AG20443 (cell line): ENCODE data around the gene TMEM40.
"Not testable (repeated sequence)": the region's sequence is repeated elsewhere in the genome, so short reads cannot be mapped to it uniquely, and the experiment has no call there.

Source experiments
- DNase-seq: peaks from one replicate; pipeline ENCODE4 v3.0.0; 2012; ENCODE audit warnings: low spot score, mixed read lengths

Gene TMEM40

DNA sequence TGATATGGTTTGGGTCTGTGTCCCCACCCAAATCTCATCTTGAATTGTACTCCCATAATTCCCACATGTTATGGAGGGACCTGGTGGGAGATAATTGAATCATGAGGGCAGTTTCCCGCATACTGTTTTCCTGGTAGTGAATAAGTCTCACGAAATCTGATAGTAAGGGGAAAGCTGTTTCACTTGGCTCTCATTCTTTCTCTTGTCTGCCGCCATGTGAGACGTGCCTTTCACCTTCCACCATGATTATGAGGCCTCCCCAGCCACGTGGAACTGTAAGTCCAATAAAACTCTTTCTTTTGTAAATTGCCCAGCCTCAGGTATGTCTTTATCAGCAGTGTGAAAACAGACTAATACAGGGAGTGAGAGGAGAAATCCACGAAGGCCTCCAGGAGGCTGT is 16.9 kb upstream of the TMEM40 start:
- DNase-seq = not testable (repeated sequence)

DNA sequence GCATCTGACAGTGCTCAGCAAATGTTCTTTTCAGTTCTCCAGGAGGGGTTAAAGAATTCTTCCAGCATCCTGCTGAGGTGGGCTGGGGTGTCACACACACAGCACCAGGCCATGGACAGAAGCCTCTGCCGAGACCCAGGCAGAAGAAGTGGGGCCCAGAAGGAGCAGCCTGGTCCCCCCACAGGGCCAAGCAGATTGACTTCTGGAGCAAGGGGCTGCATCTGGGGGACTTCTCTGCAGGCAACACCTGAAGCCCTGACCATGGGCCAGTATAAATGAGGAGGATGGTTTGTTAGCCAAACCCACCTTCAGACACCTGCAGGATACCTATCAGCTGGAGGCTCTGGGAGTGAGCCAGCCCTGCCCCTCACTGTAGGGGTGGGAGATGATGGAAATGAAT is 16.2 kb upstream of the TMEM40 start:
- DNase-seq = no peak

DNA sequence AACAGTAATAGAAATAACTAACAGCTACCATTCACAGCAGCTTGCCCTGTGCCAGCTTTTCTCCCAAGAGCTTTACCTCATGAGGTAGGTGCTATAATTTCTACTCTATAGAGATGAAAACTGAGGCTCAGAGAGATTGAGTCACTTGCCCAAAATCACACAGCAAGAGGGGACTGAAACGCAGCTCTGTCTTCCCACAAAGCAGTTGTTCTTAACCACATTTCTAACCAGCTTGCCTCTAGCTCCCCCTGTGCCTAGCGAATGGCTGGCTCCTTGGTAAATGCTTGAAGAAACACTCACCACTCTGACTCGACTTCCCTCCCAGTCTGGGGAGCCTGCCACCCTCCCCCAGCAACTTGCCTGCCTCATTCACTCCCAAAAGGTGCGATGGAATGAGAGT is 15.6 kb upstream of the TMEM40 start:
- no peak for DNase-seq

DNA sequence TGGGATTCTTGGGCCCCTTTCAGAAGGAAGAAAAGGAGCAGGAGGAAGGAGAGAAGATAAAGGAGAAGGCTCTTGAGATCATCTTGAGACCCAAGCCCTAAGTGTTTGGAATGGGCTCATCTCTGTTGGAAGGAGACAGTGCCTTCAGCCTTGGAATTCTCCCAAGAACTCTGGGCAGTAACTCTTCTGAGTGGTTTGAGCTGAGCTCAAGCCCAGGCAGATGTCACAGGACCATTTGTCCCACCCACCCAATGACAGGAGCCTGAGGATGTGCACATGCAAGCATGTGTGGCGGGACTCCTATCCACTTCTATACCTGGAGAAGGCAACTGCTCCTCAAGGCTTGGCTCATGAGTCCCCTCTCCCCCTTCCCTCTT is 14.6 kb upstream of the TMEM40 start:
- DNase-seq = peak; percentile 34

DNA sequence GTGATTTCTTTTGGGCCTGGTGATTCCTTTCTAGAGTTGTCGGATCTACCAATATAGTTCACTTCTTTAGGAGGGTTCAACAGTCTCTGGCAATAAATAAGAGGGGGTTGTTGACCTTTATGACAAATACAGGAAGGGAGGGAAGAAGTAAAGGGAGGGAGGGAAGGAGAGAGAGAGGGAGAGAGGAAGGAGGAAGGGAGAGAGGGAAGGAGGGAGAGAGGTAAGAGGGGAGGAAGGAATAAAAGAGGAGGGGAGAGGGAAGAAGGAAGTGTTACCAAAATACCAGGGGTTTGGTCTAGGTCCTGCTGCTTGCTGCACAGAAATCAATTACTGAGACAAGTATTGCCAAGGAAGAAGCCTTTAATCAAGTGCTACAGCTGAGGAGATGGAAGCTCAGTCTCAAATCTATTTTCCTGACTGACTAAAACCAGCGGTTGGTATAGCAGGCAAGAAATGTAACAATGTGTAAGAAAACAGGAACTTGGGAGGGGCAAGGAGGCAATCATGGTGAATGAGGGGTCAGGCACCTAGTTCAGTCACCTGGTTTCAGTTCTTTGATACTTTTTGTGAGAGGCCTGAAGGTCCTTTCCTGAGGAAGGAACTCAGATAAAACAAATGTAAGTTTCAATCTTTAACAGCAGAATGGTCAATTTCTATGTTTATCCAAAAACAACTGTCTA is 14.1 kb upstream of the TMEM40 start:
- DNase-seq = no peak

DNA sequence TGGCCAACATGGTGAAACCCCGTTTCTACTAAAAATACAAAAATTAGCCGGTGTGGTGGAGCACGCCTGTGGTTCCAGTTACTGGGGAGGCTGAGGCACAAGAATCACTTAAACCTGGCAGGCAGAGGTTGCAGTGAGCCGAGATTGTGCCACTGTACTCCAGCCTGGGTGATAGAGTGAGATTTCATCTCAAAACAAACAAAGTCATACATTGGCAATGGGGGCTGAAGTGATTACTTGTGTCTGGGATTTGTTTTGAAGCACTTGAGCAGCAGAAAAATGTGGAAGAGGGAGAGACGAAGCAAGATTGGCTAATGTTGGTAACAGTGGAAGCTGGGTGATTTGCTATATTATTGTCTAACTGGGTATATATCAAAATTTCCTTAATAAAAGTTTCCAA is 13.4 kb upstream of the TMEM40 start:
- no peak for DNase-seq

DNA sequence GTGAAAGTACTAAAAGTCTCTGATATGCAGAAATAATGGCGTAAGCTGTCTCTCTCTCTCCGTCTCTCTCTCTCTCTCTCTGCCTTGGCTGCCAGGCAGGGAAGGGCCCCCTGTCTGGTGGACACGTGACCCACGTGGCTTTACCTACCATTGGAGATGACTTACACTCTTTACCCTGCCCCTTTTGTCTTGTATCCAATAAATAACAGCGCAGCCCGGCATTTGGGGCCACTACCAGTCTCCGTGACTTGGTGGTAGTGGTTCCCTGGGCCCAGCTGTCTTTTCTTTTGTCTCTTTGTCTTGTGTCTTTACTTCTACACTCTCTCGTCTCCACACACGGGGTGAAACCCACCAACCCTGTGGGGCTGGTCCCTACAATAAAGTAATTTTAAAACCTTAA is 12.2 kb upstream of the TMEM40 start:
- DNase-seq = no peak

DNA sequence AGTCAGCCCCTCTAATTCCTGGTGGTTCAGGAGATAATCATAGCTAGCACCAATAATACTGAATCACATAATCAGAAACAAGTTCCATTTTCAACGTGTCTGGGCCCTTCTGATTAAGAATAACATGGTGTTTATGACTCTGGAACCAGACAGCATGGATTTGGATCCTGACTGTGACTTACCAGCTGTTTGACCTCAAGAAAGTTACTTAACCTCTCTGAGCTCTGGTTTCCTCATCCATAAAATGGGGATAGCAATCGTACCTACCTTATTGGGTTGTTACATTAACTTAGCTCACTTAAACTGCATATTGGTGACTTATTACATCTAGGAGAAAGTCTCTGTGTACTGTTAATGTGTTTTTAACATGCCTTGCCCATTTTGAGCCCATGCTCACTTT is 10.7 kb upstream of the TMEM40 start:
- no peak for DNase-seq

DNA sequence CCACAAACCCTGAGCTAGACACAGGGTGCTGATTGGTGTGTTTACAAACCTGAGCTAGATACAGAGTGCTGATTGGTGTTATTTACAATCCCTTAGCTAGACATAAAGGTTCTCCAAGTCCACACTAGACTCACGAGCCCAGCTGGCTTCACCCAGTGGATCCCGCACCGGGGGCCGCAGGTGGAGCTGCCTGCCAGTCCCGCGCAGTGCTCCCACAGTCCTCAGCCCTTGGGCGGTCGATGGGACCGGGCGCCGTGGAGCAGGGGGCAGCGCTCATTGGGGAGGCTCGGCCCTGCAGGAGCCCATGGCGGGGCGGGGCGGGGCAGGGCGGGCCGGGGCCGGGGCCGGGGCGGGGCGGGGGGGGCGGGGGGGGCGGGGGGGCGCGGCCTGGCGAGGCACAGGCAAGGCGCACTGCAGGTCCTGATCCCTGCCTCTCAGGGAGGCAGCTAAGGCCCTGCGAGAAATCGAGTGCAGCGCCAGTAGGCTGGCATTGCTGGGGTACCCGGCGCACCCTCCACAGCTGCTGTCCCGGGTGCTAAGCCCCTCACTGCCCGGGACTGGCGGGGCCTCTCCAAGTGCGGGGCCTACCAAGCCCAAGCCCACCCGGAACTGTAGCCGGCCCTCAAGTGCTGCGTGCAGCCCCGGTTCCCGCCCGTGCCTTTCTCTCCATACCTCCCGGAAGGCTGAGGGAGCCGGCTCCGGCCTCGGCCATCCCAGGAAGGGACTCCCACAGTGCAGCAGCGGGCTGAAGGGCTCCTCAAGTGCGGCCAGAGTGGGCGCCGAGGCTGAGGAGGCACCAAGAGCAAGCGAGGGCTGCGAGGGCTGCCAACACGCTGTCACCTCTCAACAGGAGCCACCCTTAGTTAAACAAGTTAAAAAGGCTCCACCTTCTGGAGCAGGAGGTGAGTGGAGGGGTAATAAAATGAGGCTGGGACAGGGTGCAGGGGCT is 9.8 kb upstream of the TMEM40 start:
- no peak for DNase-seq

DNA sequence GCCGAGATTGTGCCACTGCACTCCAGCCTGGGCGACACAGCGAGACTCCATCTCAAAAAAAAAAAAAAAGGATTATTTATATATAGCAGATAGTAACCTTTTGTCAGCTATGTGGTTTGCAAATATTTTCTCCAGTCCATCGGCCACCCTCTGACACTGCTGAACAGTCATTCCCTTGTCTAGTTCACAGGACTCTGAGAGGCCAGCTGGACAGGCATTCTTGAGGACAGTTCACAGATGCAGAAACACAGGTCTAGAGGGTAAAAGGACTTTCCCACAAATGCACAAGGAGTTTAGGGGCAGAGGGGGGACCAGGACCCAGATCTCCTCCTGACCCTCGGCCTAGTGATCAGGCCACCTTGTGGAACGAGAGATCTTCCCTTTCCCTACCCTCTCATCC is 7.5 kb upstream of the TMEM40 start:
- DNase-seq = no peak

DNA sequence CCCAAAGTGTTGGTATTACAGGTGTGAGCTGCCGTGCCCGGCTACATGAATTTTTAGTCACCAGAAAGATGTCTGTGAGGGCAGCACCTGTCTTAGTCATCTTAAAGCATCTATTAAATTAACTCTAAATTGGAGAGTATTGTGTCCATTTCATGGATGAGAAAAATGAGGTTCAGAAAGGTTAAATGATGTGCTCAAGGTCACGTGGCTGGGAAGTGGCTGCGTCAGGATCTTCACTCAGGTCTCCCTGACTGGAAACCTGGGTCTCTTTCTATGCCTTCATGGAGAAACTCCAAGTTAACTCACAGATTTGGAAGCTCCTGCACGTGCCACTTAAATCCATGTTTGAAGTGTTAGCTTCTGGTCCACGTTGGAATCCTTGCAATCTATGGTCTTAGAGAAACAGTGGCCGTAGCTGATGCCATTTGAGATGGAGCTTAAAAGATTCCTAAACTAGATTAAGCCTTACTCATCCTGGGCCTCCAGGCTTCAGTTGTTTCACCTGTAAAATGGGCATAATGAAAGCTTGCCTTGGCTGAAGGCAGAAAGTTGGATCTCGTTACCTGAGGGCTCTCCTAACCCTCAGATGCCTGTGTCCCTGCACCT is 5.2 kb upstream of the TMEM40 start:
- DNase-seq = no peak

DNA sequence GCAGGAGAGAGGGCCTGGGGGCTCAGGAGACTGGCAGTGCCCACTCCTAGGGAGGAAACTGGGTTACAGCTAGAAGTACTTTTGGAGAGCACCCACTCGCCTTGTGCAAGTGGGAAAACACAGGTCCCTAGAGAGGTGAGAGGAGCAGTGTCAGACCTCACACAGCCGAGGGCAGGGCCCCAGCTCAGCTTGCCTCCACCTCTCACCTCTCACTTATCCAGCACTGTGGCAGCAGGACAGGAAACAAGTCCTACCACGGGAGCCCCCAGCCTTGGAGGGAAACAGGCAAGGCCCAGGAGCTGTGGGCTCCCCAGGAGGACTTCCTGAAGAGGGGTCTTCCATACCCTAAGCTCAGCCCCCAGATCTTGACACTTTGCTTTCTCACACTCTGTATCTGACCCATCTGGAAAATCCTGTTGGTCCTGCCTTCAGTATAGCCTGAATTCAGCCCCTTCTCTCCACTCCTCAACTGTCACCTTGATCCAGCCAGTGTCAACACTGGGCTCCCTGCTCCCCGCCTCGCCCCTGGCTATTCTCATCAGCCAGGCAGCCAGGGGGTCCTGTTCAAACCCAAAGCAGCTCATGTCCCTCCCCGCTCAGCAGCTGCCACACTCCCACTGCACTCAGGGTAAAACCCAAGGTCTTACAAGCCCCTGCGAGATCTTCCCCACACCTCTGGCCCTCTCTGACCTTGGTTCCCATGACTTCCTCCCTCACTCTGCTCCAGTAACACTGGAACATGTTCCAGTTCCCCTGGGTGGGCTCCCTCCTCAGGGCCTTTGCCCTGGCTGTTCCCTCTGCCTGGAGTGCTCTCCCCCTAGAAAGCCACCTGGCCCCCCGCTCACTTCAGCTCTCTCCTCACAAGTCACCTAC is 870 bp upstream of the TMEM40 start:
- no peak for DNase-seq

DNA sequence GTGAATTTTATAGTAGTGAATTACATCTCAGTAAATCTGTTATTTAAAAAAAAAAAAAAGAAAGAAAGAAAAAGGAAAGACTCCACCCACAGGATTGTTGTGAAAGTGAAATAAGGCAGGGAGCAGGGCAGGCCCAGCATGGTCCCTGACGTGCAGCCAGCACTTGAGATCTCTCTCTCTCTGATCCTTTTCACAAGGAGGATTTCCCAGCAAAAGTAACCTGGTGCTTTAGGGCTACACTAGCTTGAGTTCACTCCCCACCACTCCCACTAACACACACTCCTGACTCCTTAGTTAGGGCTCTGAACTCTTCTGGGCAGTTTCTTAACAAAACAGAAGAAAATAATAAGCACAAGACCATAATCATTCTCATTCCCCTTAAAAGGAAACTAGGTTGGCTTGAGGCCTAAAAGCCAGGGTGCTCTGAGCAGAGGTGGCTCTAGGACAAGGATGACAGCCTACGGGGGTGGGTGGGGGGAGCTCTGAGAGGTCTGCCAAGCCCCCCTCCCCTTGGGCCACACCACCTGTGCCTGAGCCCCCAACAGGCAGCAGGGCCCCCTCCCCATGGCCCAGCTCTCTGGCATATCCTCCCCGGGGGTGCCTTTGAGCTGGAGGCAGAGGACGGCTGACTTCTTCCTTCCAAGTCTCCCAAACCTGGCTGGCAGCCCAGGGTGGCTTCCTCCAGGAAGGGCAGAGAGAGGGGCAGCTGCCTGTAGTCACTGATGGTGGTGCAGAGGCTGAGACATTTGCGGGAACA is 856 bp downstream of the TMEM40 start:
- peak; percentile 85 for DNase-seq

DNA sequence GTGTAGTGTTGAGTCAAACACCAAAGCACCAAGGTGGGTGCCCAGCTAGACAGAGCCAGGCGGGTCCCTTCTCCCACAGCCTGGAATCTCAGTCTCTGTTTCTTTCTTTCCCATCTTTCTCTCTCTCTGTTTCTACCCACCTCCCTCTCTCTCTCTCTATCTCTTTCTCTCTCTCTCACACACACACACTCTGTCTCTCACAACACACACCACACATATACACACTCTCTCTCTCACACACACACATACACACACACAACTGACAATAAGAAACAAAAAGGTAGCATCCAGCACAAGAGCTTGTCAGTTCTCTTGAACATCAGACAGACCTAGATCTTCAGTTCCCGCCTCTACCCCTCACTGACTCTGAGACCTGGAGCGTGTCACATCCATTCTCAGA is 2.4 kb downstream of the TMEM40 start:
- no peak for DNase-seq

DNA sequence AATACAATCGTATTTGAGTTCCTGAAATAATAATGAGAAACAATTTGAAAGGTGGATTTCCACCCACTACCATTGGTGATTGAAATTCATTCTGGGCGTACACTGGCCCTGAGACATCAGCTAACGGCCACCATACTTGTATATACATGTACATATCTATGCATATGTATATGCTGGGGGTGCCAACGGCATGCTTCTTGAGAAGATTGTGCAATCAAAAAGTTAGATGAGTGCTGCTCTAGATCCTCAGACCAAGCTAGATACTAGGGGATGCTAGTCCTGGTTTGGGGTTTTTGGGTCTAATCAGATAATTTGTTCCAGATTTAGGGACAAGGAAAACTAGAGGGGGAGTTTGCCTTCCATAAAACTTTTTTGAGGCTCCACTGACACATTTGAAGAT is 2.9 kb downstream of the TMEM40 start:
- DNase-seq = no peak

DNA sequence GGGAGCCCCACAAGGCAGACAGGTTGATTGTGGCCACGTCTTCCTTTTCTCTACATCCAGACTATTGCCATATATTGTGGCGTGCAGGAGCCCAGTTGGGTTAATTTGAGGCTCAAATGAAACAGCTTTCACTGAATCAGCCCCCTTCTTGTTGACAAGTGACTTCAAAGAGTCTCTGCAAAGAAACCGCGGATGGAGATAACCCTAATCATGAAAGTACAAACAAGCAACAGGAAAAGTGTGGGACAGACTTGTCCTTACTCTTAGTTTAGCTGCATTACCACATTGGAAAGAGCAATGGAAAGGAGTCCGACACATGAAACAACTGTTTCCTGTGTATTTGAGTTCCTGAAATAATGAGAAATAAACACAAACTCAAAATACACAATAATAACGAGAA is 3.3 kb downstream of the TMEM40 start:
- no peak for DNase-seq

DNA sequence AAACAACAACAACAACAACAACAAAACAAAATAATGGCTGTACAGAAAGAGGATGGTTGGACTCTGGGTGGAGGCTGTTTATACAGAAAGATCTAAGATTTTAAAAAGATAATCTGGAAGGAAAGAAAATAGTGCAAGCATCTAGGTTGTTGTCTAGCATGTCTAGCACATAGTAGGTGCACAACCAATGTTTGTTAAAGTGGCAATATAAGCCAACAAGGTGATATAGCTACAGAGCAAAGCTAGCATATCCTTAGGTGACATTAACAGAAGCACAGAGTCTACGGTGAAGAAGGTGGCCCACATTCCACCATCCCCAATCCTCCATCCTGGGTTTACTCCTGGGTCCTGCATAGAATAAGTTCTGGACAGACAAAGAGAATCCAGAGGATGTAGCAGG is 4.7 kb downstream of the TMEM40 start:
- DNase-seq = no peak

DNA sequence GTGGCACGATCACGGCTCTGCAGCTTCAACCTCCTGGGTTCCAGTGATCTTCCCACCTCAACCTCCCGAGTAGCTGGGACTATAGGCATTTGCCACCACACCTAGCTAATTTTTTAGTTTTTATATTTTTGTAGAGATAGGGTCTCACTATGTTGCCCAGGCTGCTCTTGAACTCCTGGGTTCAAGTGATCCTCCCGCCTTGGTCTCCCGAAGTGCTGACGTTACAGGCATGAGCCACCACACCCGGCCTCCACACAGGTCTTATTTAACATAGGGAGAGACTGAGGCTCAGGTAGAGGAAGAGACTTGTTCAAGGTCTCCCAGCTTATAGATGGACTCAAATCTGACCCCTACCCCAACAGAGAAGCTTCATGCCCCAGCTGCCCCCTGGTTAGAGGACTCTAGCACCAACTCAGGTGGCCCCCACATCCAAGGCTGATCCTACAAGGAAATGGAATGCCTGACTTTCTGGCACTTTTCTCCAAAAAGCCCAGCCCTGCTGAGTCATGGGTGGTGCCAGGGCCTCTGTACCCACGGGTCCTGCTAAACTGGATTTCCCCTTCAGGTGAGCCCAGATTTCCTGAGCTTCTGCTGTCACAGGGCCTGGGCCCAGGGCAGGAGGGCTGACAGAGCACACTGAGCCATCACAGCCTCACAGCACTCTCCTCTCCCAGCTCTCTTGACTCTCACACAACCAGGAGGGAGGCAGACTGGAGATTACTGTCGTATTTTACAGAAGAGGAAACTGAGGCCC is 5.6 kb downstream of the TMEM40 start:
- DNase-seq = no peak

DNA sequence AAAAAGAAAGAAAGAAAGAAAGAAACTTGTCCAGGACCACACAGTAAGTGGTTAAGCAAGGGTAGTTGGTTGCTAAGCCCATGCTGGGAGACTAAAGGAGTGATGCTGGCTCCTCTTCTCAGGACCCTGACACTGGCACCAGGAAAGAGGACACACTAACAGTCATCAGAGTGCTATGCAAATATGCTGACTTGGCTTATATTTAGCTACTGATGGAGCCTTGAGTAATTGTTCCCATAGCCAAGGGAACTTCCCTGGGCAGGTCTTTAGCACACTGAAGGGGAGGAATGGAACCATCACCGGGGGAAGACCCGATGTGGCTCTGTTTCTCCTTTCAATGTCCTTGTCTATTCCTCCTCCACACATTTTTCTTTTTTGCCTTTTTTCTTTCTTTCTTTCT is 6.2 kb downstream of the TMEM40 start:
- DNase-seq = no peak

DNA sequence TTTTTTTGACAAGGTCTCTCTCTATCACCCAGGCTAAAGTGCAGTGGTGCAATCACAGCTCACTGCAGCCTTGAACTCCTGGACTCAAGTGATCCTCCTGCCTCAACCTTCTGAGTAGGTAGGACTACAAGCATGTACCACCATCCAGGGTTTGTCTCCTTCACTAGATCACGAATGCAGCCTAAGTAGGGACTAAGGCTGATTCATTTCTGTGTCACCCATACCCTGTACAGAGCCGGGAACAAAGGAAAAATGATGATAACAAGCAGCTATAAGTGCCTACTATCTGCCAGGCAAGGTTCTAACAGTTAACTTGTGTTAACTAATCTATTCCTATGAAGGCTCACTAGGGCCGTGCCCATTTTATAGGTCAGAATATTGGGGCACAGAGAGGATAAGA is 7.0 kb downstream of the TMEM40 start:
- DNase-seq = no peak

DNA sequence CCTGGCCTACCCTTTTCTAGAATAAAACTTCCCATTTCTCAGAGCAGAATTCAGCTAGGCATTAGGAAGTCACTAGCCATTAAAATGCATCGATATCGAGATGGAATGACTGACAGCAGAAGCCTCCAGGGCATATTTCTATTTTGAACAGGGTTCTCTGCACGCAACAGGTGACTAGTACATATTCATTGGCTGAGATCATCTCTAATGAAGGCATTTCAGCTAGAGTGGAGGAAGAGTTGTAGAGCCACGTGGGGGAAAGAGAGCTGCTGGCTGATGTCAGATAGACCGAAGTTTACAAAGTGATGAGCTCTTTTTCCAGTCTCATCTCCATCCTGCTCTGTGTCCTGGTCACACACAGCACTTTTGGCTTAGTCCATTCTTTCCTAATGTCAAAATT is 7.5 kb downstream of the TMEM40 start:
- DNase-seq = no peak
